Stimulated activated CD4-positive, alpha-beta T cell treated with anti-CD3 and anti-CD28 coated beads, Interleukin-12 subunit alpha, Interleukin-12 subunit beta, amount 100 ng/mL, for 24 hours (primary cell): Measurements from ENCODE around the gene PTPRN2.
"Not testable (repeated sequence)": the region's sequence is repeated elsewhere in the genome, so short reads cannot be mapped to it uniquely, and the experiment has no call there.

Experiments used
- DNase-seq, 2 experiments: peaks; one replicate each; pipeline ENCODE4 v3.0.0-alpha.2; 2020; ENCODE audit warnings: low read depth in 2 of 2

PTPRN2 gene

DNA sequence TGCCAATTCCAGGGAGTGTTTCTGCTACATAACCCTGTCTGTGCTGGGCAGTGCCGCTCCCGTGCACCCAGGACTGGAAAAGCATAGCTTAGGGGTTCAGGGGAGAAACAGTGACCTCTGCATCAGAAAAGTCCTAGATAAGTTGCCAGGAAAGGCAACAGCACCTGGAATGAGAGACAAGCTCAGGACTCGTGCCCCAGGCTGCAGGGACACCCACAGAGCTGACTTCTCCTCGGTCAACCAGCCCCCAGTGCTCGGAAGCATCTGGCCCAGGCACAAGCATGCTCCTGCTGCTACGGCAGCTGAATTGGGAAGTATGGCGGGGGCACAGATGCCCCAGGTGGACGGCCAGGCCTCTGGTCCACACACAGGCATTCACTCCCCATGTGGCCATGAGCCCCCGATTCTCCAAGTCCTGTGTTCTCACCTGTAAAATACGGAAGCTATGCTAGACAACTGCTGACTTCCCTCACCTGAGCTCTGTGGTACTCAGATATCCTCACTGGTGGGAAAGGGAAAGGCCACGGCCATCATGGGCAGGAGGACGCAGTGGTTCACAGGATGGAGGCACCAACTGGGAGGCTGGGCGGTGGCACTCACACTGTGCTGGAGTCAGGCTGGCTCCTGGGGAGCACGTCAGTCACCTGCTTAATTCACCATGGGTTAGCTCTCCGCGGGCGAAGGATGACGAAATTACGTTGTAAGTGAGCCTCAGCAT lies 220.5 kb downstream of the PTPRN2 start:
- DNase-seq: no peak

DNA sequence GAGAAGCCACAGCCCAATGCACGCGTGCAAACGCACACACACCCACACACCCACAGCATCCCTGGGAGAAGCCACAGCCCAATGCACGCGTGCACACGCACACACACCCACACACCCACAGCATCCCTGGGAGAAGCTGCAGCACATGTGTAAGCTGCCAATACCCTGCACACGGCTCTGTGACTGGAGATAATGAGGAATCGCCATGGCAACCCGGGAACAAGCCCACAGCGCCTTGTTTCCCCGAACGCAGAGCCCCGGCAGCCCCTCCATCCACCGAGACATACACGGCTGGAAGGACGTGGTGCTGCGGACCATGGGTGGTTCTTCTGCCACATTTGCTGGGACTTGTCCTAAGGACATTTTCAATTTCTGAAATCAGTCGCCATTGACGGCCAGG lies 221.3 kb downstream of the PTPRN2 start:
- no peak for DNase-seq

DNA sequence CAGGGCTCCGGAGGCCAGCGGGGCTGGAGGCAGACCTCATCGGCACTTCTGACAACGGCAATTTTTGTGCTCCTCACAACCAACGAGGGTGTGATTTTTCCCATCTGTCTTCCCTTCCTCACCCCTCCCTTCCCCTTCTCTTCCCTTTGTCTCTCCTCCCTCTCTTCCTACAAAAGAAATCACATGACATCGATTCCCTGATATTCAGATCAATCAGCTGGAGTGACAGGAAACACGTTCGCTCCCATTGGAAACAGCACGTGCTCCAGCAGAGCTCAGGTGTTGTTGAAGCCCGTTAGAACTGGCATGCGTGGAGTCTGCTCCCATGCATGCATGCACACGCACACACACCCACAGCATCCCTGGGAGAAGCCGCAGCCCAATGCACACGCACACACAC lies 222.4 kb downstream of the PTPRN2 start:
- no peak for DNase-seq

DNA sequence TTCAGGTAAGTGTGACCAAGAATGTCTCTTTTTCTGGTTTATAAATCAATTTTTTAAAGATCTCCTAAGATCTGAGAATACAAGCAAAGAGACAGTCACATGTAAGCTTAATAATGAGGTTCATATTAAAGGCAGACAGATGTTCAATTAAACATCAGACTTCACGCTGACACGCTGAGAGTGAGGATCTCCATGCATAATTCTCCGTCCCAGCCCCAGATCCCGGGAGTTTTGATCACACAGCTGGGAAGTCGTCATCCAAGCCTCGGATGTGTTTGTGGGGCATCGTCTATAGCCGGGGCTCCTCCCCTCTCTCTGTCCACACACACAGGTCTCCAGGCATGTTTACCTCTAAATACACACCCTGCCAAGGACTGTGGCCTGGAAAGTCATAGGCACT lies 223.2 kb downstream of the PTPRN2 start:
- DNase-seq: no peak

DNA sequence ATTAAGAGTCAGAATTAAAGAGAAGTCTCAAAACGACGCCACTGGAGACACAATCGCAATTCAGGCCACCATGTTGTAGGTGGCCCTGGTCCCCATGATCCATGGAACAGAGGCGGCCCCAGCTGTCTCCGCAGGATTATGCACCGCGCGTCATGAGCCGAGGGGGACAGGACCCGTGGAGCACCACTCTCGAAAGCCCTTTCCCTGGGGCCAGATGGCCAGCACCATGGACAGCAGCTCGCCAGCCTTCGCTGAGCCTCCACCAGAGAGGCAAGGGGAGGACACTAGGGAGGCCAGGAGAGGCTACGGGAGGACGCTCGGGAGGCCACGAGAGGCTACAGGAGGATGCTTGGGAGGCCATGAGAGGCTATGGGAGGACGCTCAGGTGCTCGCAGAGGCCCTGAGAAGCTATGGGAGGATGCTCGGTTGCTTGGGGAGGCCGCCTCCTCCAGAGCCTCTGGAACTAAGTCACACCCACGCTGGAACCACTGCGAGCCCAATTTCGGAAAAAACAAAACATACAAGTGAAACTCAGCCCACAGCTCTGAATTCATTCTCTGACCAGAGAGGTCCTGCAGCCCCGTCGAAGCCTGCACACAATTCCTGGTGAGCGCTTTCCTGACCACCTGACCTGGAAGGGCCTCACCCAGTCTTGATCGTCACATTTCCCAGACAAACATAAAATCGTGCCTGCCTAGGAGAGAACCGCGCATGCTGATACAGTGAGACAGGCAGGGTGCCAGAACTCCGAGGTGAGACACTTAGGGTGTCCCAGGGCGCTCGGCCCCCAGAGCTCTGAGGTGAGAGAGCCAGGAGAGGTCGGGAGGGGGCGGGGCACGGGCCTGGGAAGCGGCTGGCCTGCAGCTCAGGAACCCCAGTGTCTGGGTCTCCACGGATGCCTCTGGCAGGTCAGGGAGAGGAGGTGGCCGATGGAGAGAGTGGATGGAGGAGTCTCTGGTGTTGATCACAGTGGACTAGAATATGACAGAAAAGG lies 224.4 kb downstream of the PTPRN2 start:
- DNase-seq: no peak

DNA sequence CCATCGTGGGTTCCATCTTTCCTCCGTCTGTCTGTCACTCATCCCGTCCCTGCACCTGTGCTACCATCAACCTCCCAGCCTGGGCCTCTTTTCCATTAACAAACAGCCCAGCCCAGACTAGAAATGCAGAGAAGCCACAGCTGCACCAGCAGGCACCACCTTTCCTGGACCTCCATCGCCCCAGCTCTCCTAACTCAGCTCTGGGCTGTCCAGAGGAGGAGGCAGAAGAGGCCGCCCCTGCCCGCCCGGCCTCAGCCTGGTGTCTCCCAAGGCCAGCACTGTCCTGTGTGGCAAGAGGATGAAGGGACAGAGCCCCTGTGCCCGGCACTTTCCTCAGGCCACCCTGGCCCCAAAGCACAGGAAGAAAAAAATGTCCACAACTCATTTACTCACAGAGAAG lies 225.6 kb downstream of the PTPRN2 start:
- no peak for DNase-seq

DNA sequence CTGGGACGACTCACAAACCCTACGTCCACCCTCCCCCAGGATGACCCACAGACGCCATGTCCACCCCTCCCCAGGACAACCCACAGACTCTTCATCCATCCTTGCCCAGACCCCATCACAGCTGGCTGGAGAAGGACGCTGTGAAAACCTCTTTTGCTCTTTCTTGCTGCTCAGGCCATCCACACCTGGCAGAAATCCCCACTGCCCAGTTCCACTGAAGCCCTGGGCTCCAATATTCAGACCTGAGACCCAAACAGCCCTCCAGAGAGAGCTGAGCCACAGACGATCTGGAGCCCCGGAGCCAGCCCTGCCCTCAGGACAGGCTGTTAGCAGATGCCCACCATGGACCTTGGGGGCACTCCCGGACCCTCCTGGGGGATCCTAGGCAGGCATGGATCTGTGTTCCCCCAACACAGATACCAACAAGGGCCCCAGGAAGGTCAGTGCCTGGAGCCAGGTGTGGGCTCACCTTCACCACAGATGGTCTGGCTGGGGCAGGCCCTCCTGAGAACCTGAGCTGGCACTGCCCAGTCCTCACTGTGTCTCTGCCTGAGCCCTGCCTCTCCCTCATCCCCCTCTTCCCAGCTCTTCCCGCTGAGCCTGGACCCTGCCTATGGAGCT lies 226.2 kb downstream of the PTPRN2 start:
- no peak for DNase-seq

DNA sequence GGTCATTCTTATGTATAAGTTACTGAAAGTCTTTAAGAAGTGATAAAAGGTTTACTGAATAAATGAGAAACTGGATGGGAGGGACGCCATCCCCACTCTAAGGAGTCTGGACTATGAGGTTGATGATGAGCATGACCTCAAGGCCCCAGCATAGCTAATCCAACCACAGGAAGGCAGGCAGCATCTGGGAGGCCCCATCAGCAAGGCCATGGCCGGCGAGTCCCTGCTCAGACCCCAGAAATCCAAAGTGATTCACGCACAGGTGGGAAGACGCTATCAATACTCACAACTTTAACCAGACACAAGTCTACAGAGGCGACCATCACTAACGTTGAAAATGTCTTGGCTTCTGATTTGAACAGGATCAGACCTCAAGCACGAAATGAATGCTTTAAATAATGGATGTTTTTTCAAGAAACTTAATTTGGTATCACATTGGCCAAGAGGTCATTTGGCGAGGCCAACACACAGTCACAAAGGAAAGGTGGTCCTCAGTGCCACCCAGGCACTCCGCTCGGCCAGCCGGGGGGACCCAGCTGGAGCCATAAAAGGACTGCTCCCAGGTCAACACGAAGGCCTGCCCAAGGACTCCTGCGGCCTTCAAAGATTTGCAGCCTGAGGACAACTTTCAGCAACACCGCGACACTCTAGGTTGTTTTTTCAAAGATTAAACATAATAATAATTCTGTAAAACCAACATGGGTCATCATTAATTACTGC lies 228.5 kb downstream of the PTPRN2 start:
- DNase-seq: no peak

DNA sequence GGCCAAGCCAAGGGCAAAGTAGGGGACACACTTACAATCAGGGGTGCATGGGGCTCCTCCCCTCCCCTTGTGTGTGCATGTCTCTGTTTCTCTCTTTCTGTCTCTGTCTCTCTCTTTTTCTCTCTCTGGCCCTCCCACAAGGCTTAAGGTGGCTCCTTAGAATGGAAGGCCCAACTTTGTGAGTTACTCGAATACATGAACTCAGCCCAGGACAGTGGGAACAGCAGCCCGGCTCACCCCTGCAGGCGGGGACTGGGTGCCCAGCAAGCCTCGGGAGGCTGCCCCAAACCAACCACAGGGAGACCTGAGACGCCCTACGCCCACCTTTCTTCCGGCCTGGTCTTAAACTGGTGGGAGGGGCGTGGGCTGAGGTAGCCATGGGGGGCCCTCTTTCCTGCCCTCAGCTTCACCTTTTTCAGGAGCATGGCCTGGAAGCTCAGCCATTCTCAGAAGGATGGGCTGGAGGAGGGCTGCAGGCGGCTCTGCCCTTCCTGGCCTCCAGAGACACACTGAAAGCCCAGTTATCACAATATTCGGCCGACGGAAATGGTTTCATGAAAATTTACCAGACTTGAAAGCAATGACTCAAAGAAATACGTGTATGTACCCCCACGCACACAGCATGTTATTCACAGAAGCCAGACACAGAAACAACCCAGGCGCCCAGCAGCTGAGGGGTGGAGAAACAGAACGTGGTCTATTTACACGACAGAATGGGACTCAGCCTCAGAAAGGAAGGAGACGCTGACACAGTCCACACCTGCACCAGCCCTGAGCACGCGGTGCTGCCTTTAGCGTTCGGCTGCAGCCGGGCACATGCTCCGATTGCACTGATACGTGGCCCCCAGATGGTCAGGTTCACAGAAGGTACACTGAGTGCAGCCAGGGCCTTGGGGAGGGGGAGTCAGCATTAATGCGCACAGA lies 229.5 kb downstream of the PTPRN2 start:
- no peak for DNase-seq

DNA sequence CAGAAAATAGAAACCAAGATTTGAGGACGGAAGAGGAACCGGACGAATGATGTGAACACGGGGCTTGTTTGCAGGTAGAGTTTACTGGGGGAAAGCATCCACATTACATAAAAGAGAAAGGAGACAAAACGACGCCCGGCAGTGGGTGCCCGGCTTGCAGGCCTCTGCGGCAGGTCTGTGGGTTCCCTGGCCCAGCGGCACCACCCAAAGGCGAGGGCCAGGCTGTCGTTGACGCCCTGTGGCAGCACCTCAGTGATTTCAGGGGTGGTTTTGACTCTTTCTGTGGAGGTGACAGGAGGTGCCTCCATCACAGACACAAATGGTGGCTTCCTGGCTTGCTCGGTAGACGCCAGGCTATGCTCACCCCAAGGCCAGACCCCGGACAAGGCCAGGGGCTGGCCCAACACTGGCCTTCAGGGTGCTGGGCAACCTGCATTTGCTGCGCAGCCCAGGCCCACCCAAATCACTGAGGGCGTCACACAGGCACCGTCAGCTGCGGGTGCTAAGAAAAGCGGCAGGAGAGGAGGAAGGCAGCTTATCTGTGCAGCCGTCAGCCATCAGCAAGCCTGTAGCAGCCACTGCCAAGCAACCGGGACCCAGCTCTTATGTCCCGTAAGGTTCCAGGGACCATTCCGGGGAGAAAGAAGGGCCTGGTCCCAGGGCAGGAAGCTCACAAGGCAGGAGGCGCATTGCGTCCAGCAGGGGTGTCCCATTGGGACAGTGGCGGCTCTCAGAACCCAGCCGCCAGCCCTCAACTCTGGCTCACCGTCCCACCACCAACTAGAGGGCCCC lies 230.3 kb downstream of the PTPRN2 start:
- DNase-seq: no peak

DNA sequence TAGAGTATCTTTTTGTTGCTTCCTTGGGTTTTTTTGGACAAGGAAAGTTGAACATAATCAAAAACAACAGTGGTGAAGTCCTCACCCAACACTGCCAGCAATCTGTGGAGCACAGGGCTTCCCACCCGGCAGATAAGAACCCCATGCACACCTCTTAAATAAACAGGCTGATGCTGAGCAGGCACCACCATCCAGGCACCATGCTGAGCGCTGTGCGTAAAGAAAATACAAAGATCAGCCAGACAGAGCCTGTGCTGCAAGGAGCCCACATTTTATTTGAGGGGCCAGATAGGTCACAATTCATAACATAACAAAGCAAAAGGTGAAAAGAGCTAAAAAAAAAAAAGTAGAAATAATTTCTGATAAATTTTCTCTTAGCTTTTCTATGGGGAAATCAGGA lies 231.2 kb downstream of the PTPRN2 start:
- no peak for DNase-seq

DNA sequence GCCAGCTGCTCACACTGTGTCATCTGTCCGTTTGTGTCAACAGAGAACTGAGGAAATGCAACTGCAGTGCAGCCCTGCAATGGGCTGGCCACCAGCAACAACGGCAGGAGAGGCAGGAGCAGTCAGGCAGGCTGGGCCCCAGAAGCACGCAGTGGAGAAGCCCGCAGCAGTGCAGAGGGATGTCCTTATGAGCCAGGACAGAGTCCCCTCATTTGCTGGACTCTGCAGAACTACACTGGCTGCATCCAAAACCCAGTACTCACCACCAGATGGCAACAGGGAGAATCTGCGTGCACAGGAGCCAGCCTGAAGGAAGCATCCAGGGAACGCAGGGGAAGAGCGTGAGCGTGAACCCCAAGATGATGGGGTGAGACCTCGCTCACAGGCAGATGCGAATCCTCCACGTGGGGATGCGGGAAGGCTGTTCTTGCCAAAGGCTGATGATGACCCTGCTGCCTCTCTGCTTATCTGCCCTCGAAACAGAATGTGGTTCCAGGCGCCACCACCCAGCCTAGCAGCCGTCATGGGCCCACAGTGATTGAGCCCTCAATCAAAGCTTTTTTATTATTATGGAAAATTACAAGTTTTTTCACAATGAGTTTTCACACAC lies 232.1 kb downstream of the PTPRN2 start:
- DNase-seq: no peak

DNA sequence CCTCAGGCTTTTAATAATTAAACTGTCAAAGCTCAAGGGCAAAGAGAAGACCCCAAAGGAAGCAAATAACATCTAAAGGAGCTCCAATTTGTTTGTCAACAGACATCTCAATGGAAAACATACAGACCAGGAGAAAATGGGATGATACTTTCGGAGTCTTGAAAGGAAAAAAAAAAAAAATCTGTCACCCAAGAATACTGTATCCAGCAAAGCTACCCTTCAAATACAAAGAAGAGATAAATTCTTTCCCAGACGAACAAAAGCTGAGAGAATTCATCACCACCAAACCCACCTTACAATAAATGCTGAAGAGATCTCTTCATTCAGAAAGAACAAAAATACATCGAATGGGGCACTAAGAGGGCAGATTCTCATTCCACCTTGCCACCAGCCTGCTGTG lies 232.8 kb downstream of the PTPRN2 start:
- DNase-seq: no peak

DNA sequence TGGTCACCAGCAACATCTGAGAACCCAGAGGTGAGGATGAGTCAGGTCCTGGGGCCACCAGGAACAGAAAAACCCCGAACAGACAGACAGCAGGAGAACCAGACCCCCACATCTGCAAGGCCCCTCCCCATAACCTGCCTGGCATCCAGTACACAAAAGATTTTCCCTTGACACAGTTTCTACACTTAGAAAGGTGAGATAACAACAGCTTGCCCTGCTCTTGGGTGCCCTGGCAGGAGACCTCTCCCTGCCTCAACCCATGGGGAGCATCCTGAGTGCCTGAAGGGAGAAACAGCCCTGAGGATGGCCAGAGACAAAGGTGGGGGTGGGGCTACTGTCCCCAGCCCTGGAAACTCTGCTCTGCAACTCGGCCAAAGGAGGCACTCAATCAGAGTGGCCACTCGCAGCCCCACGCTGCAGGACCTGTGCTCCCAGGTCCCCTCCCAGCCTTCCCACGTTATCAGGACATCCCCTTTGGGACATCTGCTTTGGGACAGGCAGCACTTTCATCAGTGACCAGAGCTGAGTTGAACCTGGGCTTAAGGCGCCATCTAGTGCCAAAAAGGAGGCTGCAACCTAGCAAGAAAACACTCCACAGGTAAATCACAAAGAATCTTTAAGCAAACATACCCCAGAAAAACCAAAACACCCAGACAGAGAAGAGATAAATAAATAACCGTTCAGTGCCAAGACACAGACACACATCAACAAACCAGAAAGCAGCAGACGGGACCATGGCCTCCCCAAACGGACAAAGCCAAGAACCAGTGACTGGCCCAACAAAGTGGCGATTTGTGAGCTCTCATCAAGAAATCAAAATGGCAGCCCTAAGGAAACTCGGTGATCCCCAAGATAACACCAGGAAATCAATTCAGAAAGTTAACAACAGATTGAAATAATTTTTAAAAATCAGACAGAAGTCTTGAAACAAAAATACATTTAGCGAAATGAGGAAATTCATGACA lies 233.7 kb downstream of the PTPRN2 start:
- DNase-seq: no peak

DNA sequence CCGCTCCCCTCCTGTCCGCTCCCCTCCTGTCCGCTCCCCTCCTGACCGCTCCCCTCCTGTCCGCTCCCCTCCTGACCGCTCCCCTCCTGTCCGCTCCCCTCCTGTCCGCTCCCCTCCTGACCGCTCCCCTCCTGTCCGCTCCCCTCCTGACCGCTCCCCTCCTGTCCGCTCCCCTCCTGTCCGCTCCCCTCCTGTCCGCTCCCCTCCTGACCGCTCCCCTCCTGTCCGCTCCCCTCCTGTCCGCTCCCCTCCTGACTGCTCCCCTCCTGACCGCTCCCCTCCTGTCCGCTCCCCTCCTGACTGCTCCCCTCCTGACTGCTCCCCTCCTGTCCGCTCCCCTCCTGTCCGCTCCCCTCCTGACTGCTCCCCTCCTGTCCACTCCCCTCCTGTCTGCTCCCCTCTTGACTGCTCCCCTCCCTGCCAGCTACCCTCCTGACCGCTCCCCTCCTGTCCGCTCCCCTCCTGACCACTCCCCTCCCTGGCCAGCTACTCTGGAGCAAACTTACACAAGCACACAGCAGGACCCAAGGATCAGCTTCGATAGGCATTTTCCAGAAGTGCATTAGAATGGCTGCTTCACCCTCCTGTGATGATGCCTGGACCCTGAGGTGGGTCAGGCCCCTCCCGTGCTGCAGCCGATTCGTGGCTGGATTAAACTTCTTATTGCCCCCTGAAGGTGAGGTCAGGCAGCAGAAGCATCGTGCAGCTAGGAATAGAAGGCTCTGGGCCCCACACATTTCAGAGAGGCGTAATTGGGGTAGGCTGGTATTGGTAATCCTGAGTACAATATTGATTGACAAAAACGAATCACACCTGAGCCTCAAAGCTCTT lies 235.5 kb downstream of the PTPRN2 start:
- not testable (repeated sequence) for DNase-seq

DNA sequence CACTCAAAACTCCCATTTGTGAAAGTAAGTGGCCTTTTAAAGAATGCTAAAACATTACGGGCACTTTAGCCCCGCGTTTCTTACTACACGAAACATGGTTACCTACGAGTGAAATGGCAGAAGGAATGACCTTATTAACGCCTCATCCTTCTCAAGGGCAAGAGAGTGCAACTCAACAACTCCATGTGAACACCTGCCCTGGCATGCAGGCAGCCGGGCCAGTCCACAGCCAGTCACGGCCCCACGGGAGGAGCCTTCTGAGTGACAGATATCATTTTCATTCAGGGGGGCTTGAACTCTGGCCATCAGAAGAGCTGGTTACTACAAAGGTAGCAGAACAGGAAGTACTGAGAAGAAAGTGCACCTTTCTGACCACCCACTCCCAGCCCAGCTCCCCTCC lies 236.1 kb downstream of the PTPRN2 start:
- no peak for DNase-seq

DNA sequence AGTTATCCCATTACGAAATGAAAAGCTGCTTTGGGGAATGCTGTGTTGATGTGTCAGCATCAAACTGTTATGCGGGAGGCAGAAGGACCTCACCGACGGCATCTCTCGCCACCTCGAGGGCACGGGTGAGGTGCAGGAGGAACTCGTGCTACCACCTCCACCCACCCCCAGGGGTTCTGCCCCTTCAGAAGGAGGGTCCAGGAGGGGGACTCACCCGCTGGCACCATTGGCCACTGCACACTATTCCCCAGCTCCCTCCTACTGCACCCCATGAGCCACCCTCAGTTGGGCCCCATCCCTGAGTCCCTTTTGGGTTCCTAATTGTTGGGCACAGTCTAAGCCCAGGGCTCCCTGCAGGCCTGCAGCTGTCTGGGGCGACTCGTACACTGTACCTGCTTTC lies 236.6 kb downstream of the PTPRN2 start:
- no peak for DNase-seq
